GM21515 (cell line): ENCODE data around the gene ATP2A2.

ENCODE experiments used
- ATAC-seq: cut with Tn5 transposase; IDR thresholded peaks from one replicate; pipeline ENCODE4 v1.9.1; 2021; ENCODE audit not compliant: unreplicated experiment

Gene ATP2A2

GRCh38 chr12:110289044-110289710, 8.1 kb downstream of the ATP2A2 start:
- no peak for ATAC-seq

GRCh38 chr12:110289711-110290078, 8.6 kb downstream of the ATP2A2 start:
- no peak for ATAC-seq

GRCh38 chr12:110301065-110301806, 20.2 kb downstream of the ATP2A2 start:
- no peak for ATAC-seq

GRCh38 chr12:110304061-110304551, 23.1 kb downstream of the ATP2A2 start:
- ATAC-seq: no peak

GRCh38 chr12:110307372-110307771, 26.3 kb downstream of the ATP2A2 start:
- ATAC-seq: no peak

DNA sequence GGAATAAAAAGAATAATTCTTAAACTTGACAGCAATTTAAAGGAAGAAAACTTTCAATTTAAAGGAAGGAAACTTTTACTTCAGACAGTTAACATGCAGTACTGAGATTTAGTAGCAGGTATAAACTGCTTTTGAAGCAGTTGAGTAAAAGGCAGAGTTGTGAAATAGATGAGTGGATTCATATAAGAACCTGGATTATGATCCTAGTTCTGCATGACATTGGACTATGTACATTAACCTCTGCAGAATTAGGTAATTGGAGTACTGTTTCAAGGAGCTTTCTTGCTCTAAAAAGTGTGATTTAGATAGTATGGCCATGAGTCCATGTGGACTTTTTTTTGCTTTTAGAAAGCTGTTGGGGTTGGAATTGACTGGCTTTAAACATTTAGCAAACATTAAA, 29.7 kb downstream of the ATP2A2 start:
- no peak for ATAC-seq

GRCh38 chr12:110311903-110312302, 30.9 kb downstream of the ATP2A2 start:
- ATAC-seq: no peak

GRCh38 chr12:110312581-110313360, 31.7 kb downstream of the ATP2A2 start:
- no peak for ATAC-seq

DNA sequence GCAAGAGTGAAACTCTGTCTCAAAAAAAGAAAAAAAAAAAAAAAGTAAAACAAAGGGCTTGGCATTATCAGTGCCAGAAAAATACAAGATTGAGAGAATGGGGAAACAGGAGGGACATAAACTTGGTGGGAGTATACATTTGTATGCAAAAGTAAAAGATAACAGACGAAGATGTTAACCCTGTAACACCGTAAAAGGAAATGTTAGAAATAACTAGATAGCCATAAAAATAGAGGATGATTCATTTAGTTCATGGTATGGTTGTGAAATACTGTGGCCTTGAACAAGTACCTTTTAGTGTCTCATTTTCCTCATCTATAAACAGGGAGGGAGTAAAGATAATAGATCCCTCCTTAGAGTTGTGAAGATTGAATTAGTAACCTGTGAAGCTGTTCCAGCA, 33.3 kb downstream of the ATP2A2 start:
- ATAC-seq: no peak

DNA sequence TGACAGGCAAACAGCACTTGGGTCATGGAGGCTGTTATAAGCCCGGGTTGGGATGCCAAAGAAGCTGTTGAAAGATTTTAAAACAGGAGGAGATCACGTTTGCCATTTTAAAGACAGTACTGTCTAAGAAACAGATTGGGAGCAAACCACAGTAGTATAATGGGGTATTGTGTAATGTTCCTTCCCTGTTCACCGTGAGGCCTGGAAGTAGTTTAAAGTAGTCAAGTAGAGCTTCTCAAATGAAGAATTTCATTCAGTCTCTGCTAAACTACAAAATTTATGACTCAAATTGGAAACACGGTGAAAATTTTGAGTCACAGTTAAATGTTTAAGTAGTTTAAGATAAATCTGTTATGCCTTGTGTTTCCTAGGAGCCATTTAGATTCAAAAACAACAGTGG, 35.8 kb downstream of the ATP2A2 start:
- no peak for ATAC-seq

GRCh38 chr12:110317911-110318310, 36.9 kb downstream of the ATP2A2 start:
- ATAC-seq: no peak

DNA sequence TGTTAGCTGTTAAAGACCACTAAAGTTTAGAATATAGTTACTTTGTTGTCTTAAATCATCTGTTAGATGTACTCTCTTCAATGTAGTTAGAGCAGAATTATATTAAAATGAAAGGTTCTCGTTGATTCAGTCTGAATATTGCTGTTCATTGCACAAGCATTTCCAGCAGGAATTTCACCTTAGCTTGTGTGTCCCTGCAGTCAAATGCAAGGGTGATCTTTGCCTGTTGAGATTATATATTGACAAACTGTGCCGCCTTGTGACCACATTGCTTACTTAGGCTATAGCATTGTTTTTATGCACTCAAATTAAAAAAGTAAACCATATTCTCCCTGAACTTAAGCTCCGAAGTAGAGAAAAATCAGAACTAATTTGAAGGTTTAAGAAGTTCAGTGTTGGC, 39.5 kb downstream of the ATP2A2 start:
- no peak for ATAC-seq

DNA sequence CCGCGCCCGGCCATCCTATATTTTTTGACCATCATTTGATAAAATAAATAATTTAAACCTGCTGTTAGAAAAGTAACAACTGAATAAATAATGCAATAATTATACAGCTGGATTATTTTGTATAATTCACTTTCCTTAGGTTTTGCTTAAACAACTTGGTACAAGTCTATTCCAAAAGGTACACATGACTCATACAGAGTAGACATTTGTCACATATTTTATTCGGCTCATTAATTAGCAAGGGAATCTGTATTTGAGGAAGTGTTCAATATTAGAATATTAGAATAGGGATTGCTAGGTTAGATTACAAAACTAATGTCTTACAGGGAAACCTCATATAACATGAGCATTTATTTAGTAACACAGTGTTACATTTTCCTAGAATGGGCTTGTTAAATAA, 48.7 kb downstream of the ATP2A2 start:
- ATAC-seq: no peak

GRCh38 chr12:110330124-110330523, 49.1 kb downstream of the ATP2A2 start:
- ATAC-seq: no peak

- ATAC-seq: no peak
These were observed 49.5 kb downstream of the ATP2A2 start for GRCh38 chr12:110330544-110330943.

DNA sequence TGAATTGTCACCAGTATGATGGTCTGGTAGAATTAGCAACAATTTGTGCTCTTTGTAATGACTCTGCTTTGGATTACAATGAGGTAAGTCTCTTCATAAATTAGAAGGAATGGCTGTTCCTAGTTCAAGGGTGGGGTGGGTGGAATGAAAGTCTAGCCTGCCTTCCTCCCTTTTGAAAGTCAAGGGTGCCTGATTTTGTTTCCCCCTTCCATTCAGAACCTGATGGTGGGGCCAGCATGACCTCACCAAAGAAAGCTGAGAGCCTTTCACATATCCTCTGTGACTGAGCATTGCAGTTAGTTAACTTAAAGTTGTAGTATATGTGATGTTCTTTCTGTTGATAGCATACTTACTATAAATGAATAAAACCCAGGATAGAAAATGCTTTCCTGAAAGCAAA, 52.2 kb downstream of the ATP2A2 start:
- ATAC-seq: no peak

DNA sequence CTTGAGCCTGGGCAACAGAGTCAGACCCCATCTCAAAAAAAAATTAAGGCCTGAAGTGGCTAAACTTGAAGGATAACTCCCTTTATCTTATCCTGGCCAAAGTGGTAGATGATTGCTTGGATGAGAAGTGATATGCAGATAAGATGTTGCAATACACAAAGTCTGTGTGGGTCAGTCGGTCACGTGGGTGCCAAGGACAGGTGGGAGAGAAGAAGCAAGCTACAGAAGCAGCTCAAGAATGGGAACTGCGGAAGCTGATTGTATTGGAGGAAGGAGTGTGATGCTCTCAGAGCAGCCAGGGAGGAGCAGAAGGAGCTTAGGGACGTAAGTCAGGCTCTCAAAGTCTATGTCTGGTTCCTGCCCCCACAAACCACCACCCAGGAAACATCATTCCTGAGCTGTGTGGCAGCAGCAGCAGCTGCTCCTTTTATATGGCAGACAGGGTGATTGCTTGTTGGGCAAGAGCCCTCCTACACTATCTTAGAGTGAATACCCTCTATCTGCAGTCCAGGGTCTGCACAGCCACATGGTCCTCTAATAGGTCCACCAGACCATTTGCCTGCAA, 54.5 kb downstream of the ATP2A2 start:
- no peak for ATAC-seq

- ATAC-seq: no peak
These were observed 57.1 kb downstream of the ATP2A2 start for GRCh38 chr12:110337912-110338710.

GRCh38 chr12:110338754-110339153, 57.7 kb downstream of the ATP2A2 start:
- no peak for ATAC-seq

- no peak for ATAC-seq
These were observed 58.3 kb downstream of the ATP2A2 start for GRCh38 chr12:110339184-110339952.
